H1 (cell line): ENCODE data around the gene ATP2B1. TPM values are rescaled to one million over a fixed set of nuclear protein-coding genes. Genes with fewer than 3 reads are reported as not detected.

Experiments
- CTCF ChIA-PET: fragments of 300-600 bp; sonication (Branson Sonifier 250); formaldehyde crosslinking; loops from one replicate; lab custom pipeline; 2021; ENCODE audit not compliant: partially characterized antibody; lab: Charles Lee
- POLR2A ChIA-PET: fragments of 300-600 bp; sonication (Branson Sonifier 250); formaldehyde crosslinking; loops from one replicate; lab custom pipeline; 2021; ENCODE audit warnings: inconsistent platforms; ENCODE audit not compliant: partially characterized antibody; lab: Charles Lee
- DNase-seq, 2 experiments: peaks; one replicate each; pipeline versions ENCODE4 v3.0.0 to v3.0.0-alpha.2; 2010 to 2022; ENCODE audit warnings: low spot score in 2 of 2, low read depth in 1 of 2, mixed read lengths in 1 of 2
- FAIRE-seq: peaks from 2 replicates; lab custom pipeline; 2011; peaks lifted over from hg19 to GRCh38; lab: Jason Lieb, UNC
- H2AFZ ChIP-seq: 2 replicates; pipeline ENCODE4 v1.8.1; 2012; ENCODE audit warnings: low read length, inconsistent platforms
- H2AK5ac ChIP-seq: 2 replicates; pipeline ENCODE4 v1.6.1; 2013; ENCODE audit warnings: low read depth, low read length
- H2BK120ac ChIP-seq: replicated peaks from 2 replicates; pipeline ENCODE3; 2013; ENCODE audit warnings: low read depth, low read length, inconsistent platforms
- H2BK12ac ChIP-seq: 2 replicates; pipeline ENCODE4 v1.6.1; 2013; ENCODE audit warnings: low read depth, low read length
- H2BK15ac ChIP-seq: 2 replicates; pipeline ENCODE4 v1.6.1; 2013; ENCODE audit warnings: low read length
- H2BK20ac ChIP-seq: 2 replicates; pipeline ENCODE4 v1.6.1; 2013; ENCODE audit warnings: low read length
- H2BK5ac ChIP-seq: 2 replicates; pipeline ENCODE4 v1.6.1; 2013; ENCODE audit warnings: low read depth, low read length
- H3K14ac ChIP-seq: 2 replicates; pipeline ENCODE4 v1.6.1; 2013; ENCODE audit warnings: inconsistent platforms; ENCODE audit not compliant: insufficient read length
- H3K18ac ChIP-seq: 2 replicates; pipeline ENCODE4 v1.6.1; 2013; ENCODE audit warnings: low read length; ENCODE audit errors: extremely low read depth
- H3K23ac ChIP-seq: 2 replicates; pipeline ENCODE4 v1.6.1; 2013; ENCODE audit warnings: inconsistent platforms; ENCODE audit not compliant: insufficient read length
- H3K23me2 ChIP-seq: 2 replicates; pipeline ENCODE4 v1.6.1; 2013; ENCODE audit warnings: low read depth, low read length
- H3K27ac ChIP-seq: 2 replicates; pipeline ENCODE4 v1.6.1; 2011; ENCODE audit warnings: low read depth, low read length, inconsistent platforms
- H3K27me3 ChIP-seq, 4 experiments: replicated peaks in 1 of 4; 1 replicate in 1 of 4; 2 replicates in 3 of 4; pipeline versions ENCODE4 v1.6.1 to v1.8.1; 2011 to 2013; ENCODE audit warnings: low read length in 3 of 4, mild to moderate bottlenecking in 3 of 4, inconsistent platforms in 2 of 4, mixed read lengths in 2 of 4, moderate library complexity in 1 of 4; ENCODE audit not compliant: control insufficient read depth in 3 of 4, insufficient read depth in 3 of 4; ENCODE audit errors: extremely low read depth in 1 of 4
- H3K36me3 ChIP-seq, 4 experiments: 2 replicates each; pipeline versions ENCODE4 v1.6.1 to v1.8.1; 2011 to 2013; ENCODE audit warnings: mild to moderate bottlenecking in 4 of 4, low read length in 3 of 4, moderate library complexity in 2 of 4, control low read depth in 1 of 4, inconsistent platforms in 1 of 4; ENCODE audit not compliant: insufficient read depth in 4 of 4, control insufficient read depth in 2 of 4
- H3K4ac ChIP-seq: replicated peaks from 2 replicates; pipeline ENCODE3; 2013; ENCODE audit warnings: low read length, low read depth, mixed read lengths, inconsistent platforms; ENCODE audit not compliant: insufficient read length
- H3K4me1 ChIP-seq, 4 experiments: replicated peaks in 1 of 4; 1 replicate in 1 of 4; 2 replicates in 3 of 4; pipeline versions ENCODE4 v1.6.1 to v1.8.1; 2011 to 2013; ENCODE audit warnings: low read length in 3 of 4, inconsistent platforms in 2 of 4, mixed read lengths in 1 of 4; ENCODE audit not compliant: insufficient read depth in 4 of 4, control insufficient read depth in 3 of 4
- H3K4me2 ChIP-seq, 2 experiments: 2 replicates each; pipeline versions ENCODE4 v1.6.1 to v1.8.1; 2011 to 2013; ENCODE audit warnings: low read depth in 2 of 2, low read length in 2 of 2, control low read depth in 1 of 2, inconsistent platforms in 1 of 2, mild to moderate bottlenecking in 1 of 2; ENCODE audit not compliant: insufficient read depth in 1 of 2
- H3K4me3 ChIP-seq, 4 experiments: fragments of 200-600, 300-600 bp in 1 of 4; sonication (generic), shearing (Covaris generic), sonication (Bioruptor Twin) in 1 of 4; 2 replicates each; pipeline versions ENCODE4 v1.5.1 to v1.8.1; 2011 to 2016; ENCODE audit warnings: low read length in 4 of 4, low read depth in 3 of 4, control low read depth in 2 of 4, inconsistent platforms in 2 of 4, mild to moderate bottlenecking in 2 of 4, mixed read lengths in 1 of 4, moderate library complexity in 1 of 4; ENCODE audit not compliant: insufficient read depth in 2 of 4; ENCODE audit errors: extremely low read depth in 1 of 4
- H3K56ac ChIP-seq: replicated peaks from 2 replicates; pipeline ENCODE3; 2013; ENCODE audit warnings: low read depth, mild to moderate bottlenecking, mixed read lengths, low read length, inconsistent platforms; ENCODE audit not compliant: insufficient read length
- H3K79me1 ChIP-seq: 2 replicates; pipeline ENCODE4 v1.6.1; 2013; ENCODE audit warnings: low read depth, low read length, control low read depth
- H3K79me2 ChIP-seq, 2 experiments: 2 replicates each; pipeline versions ENCODE4 v1.6.1 to v1.8.1; 2012 to 2013; ENCODE audit warnings: low read length in 2 of 2, mild to moderate bottlenecking in 2 of 2, inconsistent platforms in 1 of 2; ENCODE audit not compliant: insufficient read depth in 2 of 2, control insufficient read depth in 1 of 2
- H3K9ac ChIP-seq, 4 experiments: replicated peaks in 1 of 4; 1 replicate in 1 of 4; 2 replicates in 3 of 4; pipeline versions ENCODE4 v1.6.1 to v1.8.1; 2011 to 2013; ENCODE audit warnings: low read depth in 3 of 4, low read length in 3 of 4, control low read depth in 2 of 4, mild to moderate bottlenecking in 2 of 4, moderate library complexity in 2 of 4, inconsistent platforms in 1 of 4; ENCODE audit errors: extremely low read depth in 1 of 4
- H3K9me3 ChIP-seq, 2 experiments: 2 replicates each; pipeline versions ENCODE4 v1.6.1 to v1.8.1; 2012 to 2013; ENCODE audit warnings: mild to moderate bottlenecking in 2 of 2, moderate library complexity in 2 of 2, control low read depth in 1 of 2, inconsistent platforms in 1 of 2, low read depth in 1 of 2, low read length in 1 of 2, mixed read lengths in 1 of 2; ENCODE audit not compliant: insufficient read depth in 2 of 2
- H4K20me1 ChIP-seq, 2 experiments: replicated peaks in 1 of 2; 2 replicates each; pipeline versions ENCODE3 to v1.8.1; 2011 to 2013; ENCODE audit warnings: inconsistent platforms in 2 of 2, low read length in 2 of 2, mild to moderate bottlenecking in 1 of 2; ENCODE audit not compliant: insufficient read depth in 2 of 2, control insufficient read depth in 1 of 2
- H4K5ac ChIP-seq: 2 replicates; pipeline ENCODE4 v1.6.1; 2013; ENCODE audit warnings: low read length, low read depth, mixed read lengths, inconsistent platforms; ENCODE audit not compliant: insufficient read length
- H4K8ac ChIP-seq: 2 replicates; pipeline ENCODE4 v1.8.0; 2013; ENCODE audit warnings: mild to moderate bottlenecking, moderate library complexity, low read length, inconsistent platforms; ENCODE audit not compliant: insufficient read depth; ENCODE audit errors: extremely low read depth
- H4K91ac ChIP-seq: replicated peaks from 2 replicates; pipeline ENCODE3; 2013; ENCODE audit warnings: low read length, mixed read lengths, inconsistent platforms; ENCODE audit not compliant: insufficient read length
- ATF3 ChIP-seq: IDR thresholded peaks from 2 replicates; pipeline ENCODE4 v1.6.1; 2011; ENCODE audit warnings: low read depth, mild to moderate bottlenecking, low read length; ENCODE audit not compliant: insufficient read depth
- CTCF ChIP-seq, 3 experiments: IDR thresholded peaks; 1 replicate in 2 of 3; 2 replicates in 1 of 3; pipeline versions ENCODE4 v1.5.1 to v1.6.1; 2011; ENCODE audit warnings: low read length in 3 of 3, mild to moderate bottlenecking in 3 of 3, inconsistent platforms in 2 of 3, low read depth in 1 of 3, moderate library complexity in 1 of 3; ENCODE audit not compliant: insufficient read depth in 1 of 3; ENCODE audit errors: control extremely low read depth in 1 of 3
- E2F6 ChIP-seq: IDR thresholded peaks from 2 replicates; pipeline ENCODE4 v1.6.1; 2012; ENCODE audit warnings: inconsistent platforms
- JUN ChIP-seq: IDR thresholded peaks from 2 replicates; pipeline ENCODE4 v1.6.1; 2011; ENCODE audit warnings: low read depth, mild to moderate bottlenecking, improper control_type of control experiment, low read length
- KDM4A ChIP-seq: IDR thresholded peaks from one replicate; pipeline ENCODE4 v1.7.1; 2012; ENCODE audit warnings: low read depth, mild to moderate bottlenecking, moderate library complexity, low read length, inconsistent platforms; ENCODE audit not compliant: severe bottlenecking
- NRF1 ChIP-seq: IDR thresholded peaks from 2 replicates; pipeline ENCODE4 v1.6.1; 2011; ENCODE audit warnings: mild to moderate bottlenecking, low read depth, low read length, improper control_type of control experiment
- SUZ12 ChIP-seq: fragments of 200-600 bp; sonication (generic); IDR thresholded peaks from 2 replicates; pipeline ENCODE4 v1.6.1; 2012; ENCODE audit warnings: mild to moderate bottlenecking, inconsistent platforms, low read length, moderate library complexity, mixed read lengths
- WGBS, 2 experiments: shearing (Covaris generic) in 1 of 2; methylation state at CpG; one replicate each; pipeline versions ENCODE4 v1.1.6 to v1.1.7; 2013 to 2015; ENCODE audit warnings: low lambda C conversion rate in 2 of 2, mixed read lengths in 2 of 2, inconsistent platforms in 1 of 2, low coverage in 1 of 2, missing lambda C conversion rate in 1 of 2; ENCODE audit not compliant: insufficient replicate concordance in 2 of 2, insufficient coverage in 1 of 2, insufficient read length in 1 of 2; ENCODE audit errors: extremely low coverage in 1 of 2, missing lambda C conversion rate in 1 of 2; 5-methylcytosine and 5-hydroxymethylcytosine counted together
- polyA plus RNA-seq, 7 experiments: library from polyadenylated mRNA; depleted of rRNA in 3 of 7; stranded (reverse) in 5 of 7; unstranded in 2 of 7; fragments of >200 nt in 5 of 7; fragments of 200-250 nt in 2 of 7; gene quantifications; 1 replicate in 5 of 7; 2 replicates in 1 of 7; 4 replicates in 1 of 7; pipeline versions ENCODE4 v1.2.1 to v1.2.3, GENCODE V29; 2011 to 2013; ENCODE audit warnings: missing spikeins in 2 of 7, mixed read lengths in 2 of 7
- total RNA-seq: library from RNA; stranded (reverse); fragmentation: NEBNext Ultra II Directional; extraction: Animal tissue kit (Norgen Biotek cat#: 25700); gene quantifications from 2 replicates; pipeline ENCODE4 v1.2.1, GENCODE V29; 2021

ATP2B1 gene
- total and polyA plus RNA-seq, 2 of the 8 experiments (the other 6 are each of a cell fraction or from before 2014, with no cell fraction given): 4.3 to 32.0 TPM

- H2BK15ac ChIP-seq: no peak overlapping the region
- no peak overlapping the region for H3K9ac ChIP-seq
- no peak overlapping the region for H3K56ac ChIP-seq
- 44% methylated on average over 2 of the region's 2 CpGs; no CpG with 5 or more reads in 1 of the 2 experiments for WGBS, 2 experiments
- TF ChIP-seq CTCF (IDR thresholded peaks at IDR 0.05; ENCODE audit: control extremely low read depth in 1 of 3, insufficient read depth in 1 of 3, low read depth in 1 of 3, low read length in 3 of 3) (no peak), SUZ12 (no peak), NRF1 (no peak), JUN (no peak), ATF3 (no peak), E2F6 (no peak), KDM4A (no peak)
- H3K4ac ChIP-seq: no peak overlapping the region
- DNase-seq (no peak), FAIRE-seq (no peak)
- H2BK12ac ChIP-seq: no peak overlapping the region
- no peaks in the 10 kb centered on the region for H3K4me1 ChIP-seq
- no peak overlapping the region for H3K23ac ChIP-seq
- no peak overlapping the region for H3K14ac ChIP-seq
- no peak overlapping the region for H2BK120ac ChIP-seq
- no peak overlapping the region for H4K91ac ChIP-seq
- H3K27me3 ChIP-seq: no peaks in the 10 kb centered on the region
- no peak overlapping the region for H3K4me2 ChIP-seq
- no peak overlapping the region for H4K5ac ChIP-seq
- H3K4me3 ChIP-seq: no peak overlapping the region
- CTCF ChIA-PET: interaction anchor here (0.6 to 1.6 kb wide), 4 partner anchors 10 to 74 kb away, joined by 3 to 4 read pairs (median 3); no protein-coding TSS in a partner anchor
- no peaks in the 10 kb centered on the region for H3K79me1 ChIP-seq
- POLR2A ChIA-PET: interaction anchor here (0.7 kb wide), 1 partner anchor 115 kb away, joined by 3 read pairs; no protein-coding TSS in a partner anchor
- no peak overlapping the region for H2BK20ac ChIP-seq
- 0 out of 8 replicates have a peak, but pooled peaks cover 0 to under 1% (median 0%) of the 10 kb centered on the region in 4 experiments for H3K36me3 ChIP-seq
- H2AFZ ChIP-seq: no peak overlapping the region
- H3K79me2 ChIP-seq: no peaks in the 10 kb centered on the region
- no peaks in the 10 kb centered on the region for H3K9me3 ChIP-seq
- no peak overlapping the region for H3K18ac ChIP-seq
- H4K8ac ChIP-seq: no peak overlapping the region
- no peak overlapping the region for H2BK5ac ChIP-seq
- no peaks in the 10 kb centered on the region for H4K20me1 ChIP-seq
- no peak overlapping the region for H3K27ac ChIP-seq
- H3K23me2 ChIP-seq: no peaks in the 10 kb centered on the region
- H2AK5ac ChIP-seq: no peak overlapping the region
Observed at GRCh38 chr12:89618113-89618862, 90.3 kb downstream of the ATP2B1 start.
